Fibroblast of peridontal ligament (primary cell): ENCODE results near the gene C16orf92.

Source experiments
- DNase-seq: peaks from one replicate; pipeline ENCODE4 v3.0.0-alpha.2; 2010; ENCODE audit errors: extremely low read depth

The C16orf92 gene

GRCh38 chr16:30022887-30023286 is at the start of gene C16orf92:
Gene C16orf92, plus strand, starts transcription at chr16:30023198. Its CDS starts 143 bp downstream, at chr16:30023341.
- DNase-seq: no peak

- DNase-seq: peak; percentile 97
These were observed 49.4 kb upstream of the C16orf92 start, which contains the start of gene TAOK2 for GRCh38 chr16:29973384-29974246. Gene TAOK2, plus strand, starts transcription at chr16:29973868. Its CDS starts 3,905 bp downstream, at chr16:29977773.

- no peak for DNase-seq
These were observed 48.5 kb upstream of the C16orf92 start for GRCh38 chr16:29974291-29975133.

- DNase-seq: no peak
These were observed 47.9 kb upstream of the C16orf92 start for GRCh38 chr16:29975134-29975538.

- DNase-seq: peak; percentile 9
These were observed 47.0 kb upstream of the C16orf92 start for GRCh38 chr16:29975811-29976511.

- DNase-seq: no peak
These were observed 45.8 kb upstream of the C16orf92 start for GRCh38 chr16:29977063-29977825.

GRCh38 chr16:29978081-29978480 is 44.9 kb upstream of the C16orf92 start:
- DNase-seq: no peak

- DNase-seq: no peak
These were observed 44.3 kb upstream of the C16orf92 start for GRCh38 chr16:29978564-29979270.

- DNase-seq: no peak
These were observed 40.2 kb upstream of the C16orf92 start for GRCh38 chr16:29982560-29983419.

- DNase-seq: peak; percentile 72
These were observed 39.4 kb upstream of the C16orf92 start for GRCh38 chr16:29983420-29984136.

- DNase-seq: no peak
These were observed 38.7 kb upstream of the C16orf92 start for GRCh38 chr16:29984137-29984763.

GRCh38 chr16:29984764-29985147 is 38.2 kb upstream of the C16orf92 start:
- DNase-seq: no peak

GRCh38 chr16:29985271-29985811 is 37.7 kb upstream of the C16orf92 start:
- no peak for DNase-seq

GRCh38 chr16:29986231-29986630 is 36.8 kb upstream of the C16orf92 start:
- DNase-seq: no peak

GRCh38 chr16:29986931-29987330 is 36.1 kb upstream of the C16orf92 start:
- DNase-seq: no peak

GRCh38 chr16:29987371-29988085 is 35.5 kb upstream of the C16orf92 start:
- DNase-seq: no peak

- no peak for DNase-seq
These were observed 34.5 kb upstream of the C16orf92 start for GRCh38 chr16:29988346-29989075.
